A549 (cell line): Measurements from ENCODE around the gene CD2BP2. TPM values are rescaled to one million over a fixed set of nuclear protein-coding genes. Genes with fewer than 3 reads are reported as not detected.
"Not testable (repeated sequence)": the region's sequence is repeated elsewhere in the genome, so short reads cannot be mapped to it uniquely, and the experiment has no call there.

Experiments
- ATAC-seq, 2 experiments: fragments of 200-7000 bp in 1 of 2; fragments of >200 bp in 1 of 2; cut with Nextera tagmentation in 1 of 2; cut with Tn5 transposase in 1 of 2; 3 replicates each; pipeline versions ENCODE4 v1.8.0 to v1.9.1; 2018 to 2020; ENCODE audit warnings: mild to moderate bottlenecking in 1 of 2, moderate library complexity in 1 of 2
- CTCF ChIA-PET: fragments of 300-600 bp; sonication (Branson Sonifier 250); formaldehyde crosslinking; extraction: SDS; loops from one replicate; lab custom pipeline; 2021; ENCODE audit warnings: antibody characterized with exemption, inconsistent platforms; lab: Yijun Ruan, JAX
- POLR2A ChIA-PET: fragments of 350-600 bp; formaldehyde crosslinking; extraction: SDS; loops from one replicate; lab custom pipeline; 2021; ENCODE audit warnings: antibody characterized with exemption, inconsistent platforms; lab: Yijun Ruan, JAX
- DNase-seq, 2 experiments: peaks; one replicate each; pipeline versions ENCODE4 v3.0.0 to v3.0.0-alpha.2; 2011 to 2016; ENCODE audit warnings: low read depth in 1 of 2, low spot score in 1 of 2
- FAIRE-seq: peaks from 2 replicates; lab custom pipeline; 2011; peaks lifted over from hg19 to GRCh38; lab: Jason Lieb, UNC
- H3K27ac ChIP-seq, 2 experiments: fragments of >200 bp; sonication (Bioruptor Twin); formaldehyde crosslinking; 3 replicates each; pipeline ENCODE4 v1.5.1; 2016 to 2017
- H3K4me1 ChIP-seq: fragments of >200 bp; sonication (Bioruptor Twin); formaldehyde crosslinking; 3 replicates; pipeline ENCODE4 v1.6.1; 2016
- H3K4me2 ChIP-seq: fragments of >200 bp; sonication (Bioruptor Twin); formaldehyde crosslinking; 3 replicates; pipeline ENCODE4 v1.6.1; 2016
- H3K4me3 ChIP-seq: fragments of >200 bp; sonication (Bioruptor Twin); formaldehyde crosslinking; 3 replicates; pipeline ENCODE4 v1.5.1; 2016
- H3K9me3 ChIP-seq: fragments of >200 bp; sonication (Bioruptor Twin); formaldehyde crosslinking; 3 replicates; pipeline ENCODE4 v1.6.1; 2016
- HOXB5 ChIP-seq: fragments of 250-450 bp; sonication (Bioruptor Pico); IDR thresholded peaks from 2 replicates; pipeline ENCODE4 v1.5.0; 2020; ENCODE audit warnings: mild to moderate bottlenecking, moderate library complexity
- JUN ChIP-seq, 2 experiments: fragments of >200 bp; sonication (Bioruptor Twin); formaldehyde crosslinking; IDR thresholded peaks; 2 replicates in 1 of 2; 3 replicates in 1 of 2; pipeline ENCODE4 v1.6.1; 2016 to 2017
- PHF8 ChIP-seq: fragments of 200-600 bp; sonication (generic); IDR thresholded peaks from 2 replicates; pipeline ENCODE4 v1.6.1; 2016; ENCODE audit warnings: low read depth, mild to moderate bottlenecking, antibody characterized with exemption, moderate library complexity, borderline replicate concordance
- POLR2A ChIP-seq: IDR thresholded peaks from 2 replicates; pipeline ENCODE4 v1.6.1; 2012; ENCODE audit warnings: mild to moderate bottlenecking, low read length
- WGBS: methylation state at CpG from one replicate; pipeline ENCODE4 v1.1.6; 2017; ENCODE audit errors: missing lambda C conversion rate; 5-methylcytosine and 5-hydroxymethylcytosine counted together
- polyA plus RNA-seq, 4 experiments: library from polyadenylated mRNA; depleted of rRNA in 3 of 4; stranded (reverse); fragments of >200 nt; fragmentation: RNase III in 1 of 4; extraction: RNeasy Plus Mini Kit Qiagen cat#74134 plus additional on column Dnase treatment in 1 of 4; gene quantifications; 2 replicates in 3 of 4; 3 replicates in 1 of 4; pipeline ENCODE4 v1.2.3, GENCODE V29; 2011 to 2017

Gene CD2BP2
- polyA plus RNA-seq, 2 of the 4 experiments (the other 2 are of a cell fraction), result 35.6 to 54.0 TPM

GRCh38 chr16:30335028-30335597 is 20.0 kb downstream of the CD2BP2 start:
- ATAC-seq (peak; percentile 88 to 91), DNase-seq (peak in 1 of 2 experiments; percentile 83)
- peak overlapping the region; percentile 86 for H3K4me2 ChIP-seq
- H3K27ac ChIP-seq, result peak overlapping the region; percentile 85 to 97
- not testable (repeated sequence) for FAIRE-seq, H3K4me1 ChIP-seq, H3K9me3 ChIP-seq
- 1% methylated on average over 44 of the region's 70 CpGs for whole genome bisulfite sequencing
- 0 out of 2 replicates have a peak, but pooled peaks have one; percentile 39 for TF ChIP-seq HOXB5 (CRISPR knock-in tag)
- TF ChIP-seq POLR2A, result peak; percentile 73
- TF ChIP-seq PHF8, result peak; percentile 93
- peak in 1 of 2 experiments; percentile 70; a peak in 2 of 5 replicates for TF ChIP-seq JUN (IDR thresholded peaks at IDR 0.05)
- H3K4me3 ChIP-seq, result peak overlapping the region; percentile 59
- ChIA-PET POLR2A (interaction anchor here (0.6 to 1.2 kb wide), 4 partner anchors 17 to 529 kb away, joined by 3 to 8 read pairs (median 5); partner anchors contain the start of genes MAZ and TBC1D10B), CTCF (interaction anchor here (0.9 to 1.4 kb wide), 2 partner anchors 37 to 75 kb away, joined by 3 to 4 read pairs; no protein-coding TSS in a partner anchor)

- ChIA-PET POLR2A (interaction anchor here (0.6 kb wide), 2 partner anchors 88 to 528 kb away, joined by 4 to 6 read pairs; partner anchors contain the start of gene MAZ), CTCF (interaction anchor here (1.4 kb wide), 1 partner anchor 75 kb away, joined by 3 read pairs; no protein-coding TSS in a partner anchor)
- Histone ChIP-seq H3K4me2 (peak overlapping the region; percentile 70), H3K4me3 (peak overlapping the region; percentile 59), H3K27ac (peak overlapping the region; percentile 85 to 97)
- not testable (repeated sequence) for H3K9me3 ChIP-seq, H3K4me1 ChIP-seq, FAIRE-seq
- peak; percentile 96 to 97 for ATAC-seq
- WGBS, result 1% methylated on average over 7 of the region's 33 CpGs
- DNase-seq, result peak in 1 of 2 experiments; percentile 84
Measured at GRCh38 chr16:30334473-30334989, 20.6 kb downstream of the CD2BP2 start.

GRCh38 chr16:30324220-30324619 is 30.9 kb downstream of the CD2BP2 start:
- POLR2A ChIA-PET, H3K4me1 ChIP-seq, CTCF ChIA-PET, H3K9me3 ChIP-seq, H3K4me3 ChIP-seq, FAIRE-seq, H3K4me2 ChIP-seq, DNase-seq, ATAC-seq, H3K27ac ChIP-seq: not testable (repeated sequence)
- over 99% methylated on average over 6 of the region's 6 CpGs for WGBS

- WGBS, result 86% methylated on average over 2 of the region's 2 CpGs
- H3K27ac ChIP-seq, DNase-seq, ATAC-seq, POLR2A ChIA-PET, H3K4me1 ChIP-seq, H3K9me3 ChIP-seq, H3K4me3 ChIP-seq, H3K4me2 ChIP-seq, CTCF ChIA-PET, FAIRE-seq: not testable (repeated sequence)
Measured at GRCh38 chr16:30318647-30319046, 36.5 kb downstream of the CD2BP2 start.

- CTCF ChIA-PET, DNase-seq, ATAC-seq, FAIRE-seq, H3K4me2 ChIP-seq, H3K27ac ChIP-seq, H3K4me3 ChIP-seq, H3K9me3 ChIP-seq, POLR2A ChIA-PET, H3K4me1 ChIP-seq: not testable (repeated sequence)
- WGBS, result 100% methylated on average over 2 of the region's 4 CpGs
Measured at GRCh38 chr16:30310937-30311336, 44.2 kb downstream of the CD2BP2 start.

GRCh38 chr16:30309255-30309654 is 45.9 kb downstream of the CD2BP2 start:
- H3K4me1 ChIP-seq, POLR2A ChIA-PET, FAIRE-seq, CTCF ChIA-PET, ATAC-seq, H3K4me3 ChIP-seq, H3K27ac ChIP-seq, H3K9me3 ChIP-seq, H3K4me2 ChIP-seq, DNase-seq: not testable (repeated sequence)
- WGBS, result 93% methylated on average over 5 of the region's 5 CpGs

Other genes starting within 250 kb of the CD2BP2 start
- 0.58 and 1.1 TPM in 2 replicates for gene GDPD3, start 241.8 kb downstream of the CD2BP2 start, polyA plus RNA-seq (2011; rRNA removed)
- 1.3 to 2.4 TPM (median 1.8 TPM) in 3 replicates for gene GDPD3, start 241.8 kb downstream of the CD2BP2 start, polyA plus RNA-seq (2017; fragmentation: RNase III; extraction: RNeasy Plus Mini Kit Qiagen cat#74134 plus additional on column Dnase treatment)
- 26.1 and 27.2 TPM in 2 replicates for gene MAPK3, start 232.1 kb downstream of the CD2BP2 start, polyA plus RNA-seq (2011; rRNA removed)
- 34.7 to 46.0 TPM (median 45.0 TPM) in 3 replicates for gene MAPK3, start 232.1 kb downstream of the CD2BP2 start, polyA plus RNA-seq (2017; fragmentation: RNase III; extraction: RNeasy Plus Mini Kit Qiagen cat#74134 plus additional on column Dnase treatment)
- 0.82 and 0.83 TPM in 2 replicates for gene CORO1A, start 171.7 kb downstream of the CD2BP2 start, polyA plus RNA-seq (2011; rRNA removed)
- 4.1 to 5.9 TPM (median 5.3 TPM) in 3 replicates for gene CORO1A, start 171.7 kb downstream of the CD2BP2 start, polyA plus RNA-seq (2017; fragmentation: RNase III; extraction: RNeasy Plus Mini Kit Qiagen cat#74134 plus additional on column Dnase treatment)
- gene BOLA2B, start 161.6 kb downstream of the CD2BP2 start, polyA plus RNA-seq (2011; rRNA removed), result 43.9 and 53.8 TPM in 2 replicates
- gene BOLA2B, start 161.6 kb downstream of the CD2BP2 start, polyA plus RNA-seq (2017; fragmentation: RNase III; extraction: RNeasy Plus Mini Kit Qiagen cat#74134 plus additional on column Dnase treatment), result 236 to 258 TPM (median 244 TPM) in 3 replicates
- gene SLX1A, start 161.4 kb downstream of the CD2BP2 start, polyA plus RNA-seq (2011; rRNA removed), result 3.5 and 17.5 TPM in 2 replicates
- gene SLX1A, start 161.4 kb downstream of the CD2BP2 start, polyA plus RNA-seq (2017; fragmentation: RNase III; extraction: RNeasy Plus Mini Kit Qiagen cat#74134 plus additional on column Dnase treatment), result 28.0 to 32.2 TPM (median 28.4 TPM) in 3 replicates
- gene SULT1A3, start 156.1 kb downstream of the CD2BP2 start, polyA plus RNA-seq (2011; rRNA removed), result 8.0 and 11.5 TPM in 2 replicates
- gene SULT1A3, start 156.1 kb downstream of the CD2BP2 start, polyA plus RNA-seq (2017; fragmentation: RNase III; extraction: RNeasy Plus Mini Kit Qiagen cat#74134 plus additional on column Dnase treatment), result 7.9 to 8.8 TPM (median 8.3 TPM) in 3 replicates
- gene NPIPB13, start 106.8 kb downstream of the CD2BP2 start, polyA plus RNA-seq (2011; rRNA removed), result 0.98 and 1.7 TPM in 2 replicates
- 1.00 to 1.5 TPM (median 1.1 TPM) in 3 replicates for gene NPIPB13, start 106.8 kb downstream of the CD2BP2 start, polyA plus RNA-seq (2017; fragmentation: RNase III; extraction: RNeasy Plus Mini Kit Qiagen cat#74134 plus additional on column Dnase treatment)
- gene TBC1D10B, start 15.2 kb upstream of the CD2BP2 start, polyA plus RNA-seq (2011; rRNA removed), result 10.9 and 12.6 TPM in 2 replicates
- gene TBC1D10B, start 15.2 kb upstream of the CD2BP2 start, polyA plus RNA-seq (2017; fragmentation: RNase III; extraction: RNeasy Plus Mini Kit Qiagen cat#74134 plus additional on column Dnase treatment), result 21.5 to 24.0 TPM (median 23.2 TPM) in 3 replicates
- gene MYL11, start 19.5 kb upstream of the CD2BP2 start, polyA plus RNA-seq (2011; rRNA removed), result not detected in 2 replicates
- 0.46 to 0.70 TPM (median 0.55 TPM) in 3 replicates for gene MYL11, start 19.5 kb upstream of the CD2BP2 start, polyA plus RNA-seq (2017; fragmentation: RNase III; extraction: RNeasy Plus Mini Kit Qiagen cat#74134 plus additional on column Dnase treatment)
- 0.13 and 0.17 TPM in 2 replicates for gene SEPTIN1, start 27.3 kb upstream of the CD2BP2 start, polyA plus RNA-seq (2011; rRNA removed)
- gene SEPTIN1, start 27.3 kb upstream of the CD2BP2 start, polyA plus RNA-seq (2017; fragmentation: RNase III; extraction: RNeasy Plus Mini Kit Qiagen cat#74134 plus additional on column Dnase treatment), result 0.58 to 0.73 TPM (median 0.65 TPM) in 3 replicates
- gene ZNF48, start 40.1 kb upstream of the CD2BP2 start, polyA plus RNA-seq (2011; rRNA removed), result 7.0 and 9.3 TPM in 2 replicates
- gene ZNF48, start 40.1 kb upstream of the CD2BP2 start, polyA plus RNA-seq (2017; fragmentation: RNase III; extraction: RNeasy Plus Mini Kit Qiagen cat#74134 plus additional on column Dnase treatment), result 9.1 to 10.4 TPM (median 9.7 TPM) in 3 replicates
- gene ZNF771, start 52.3 kb upstream of the CD2BP2 start, polyA plus RNA-seq (2011; rRNA removed), result 5.0 and 5.7 TPM in 2 replicates
- gene ZNF771, start 52.3 kb upstream of the CD2BP2 start, polyA plus RNA-seq (2017; fragmentation: RNase III; extraction: RNeasy Plus Mini Kit Qiagen cat#74134 plus additional on column Dnase treatment), result 6.8 to 7.9 TPM (median 7.2 TPM) in 3 replicates
- 105 and 122 TPM in 2 replicates for gene DCTPP1, start 74.7 kb upstream of the CD2BP2 start, polyA plus RNA-seq (2011; rRNA removed)
- 114 to 121 TPM (median 120 TPM) in 3 replicates for gene DCTPP1, start 74.7 kb upstream of the CD2BP2 start, polyA plus RNA-seq (2017; fragmentation: RNase III; extraction: RNeasy Plus Mini Kit Qiagen cat#74134 plus additional on column Dnase treatment)
- gene SEPHS2, start 90.6 kb upstream of the CD2BP2 start, polyA plus RNA-seq (2011; rRNA removed), result 61.5 and 72.6 TPM in 2 replicates
- gene SEPHS2, start 90.6 kb upstream of the CD2BP2 start, polyA plus RNA-seq (2017; fragmentation: RNase III; extraction: RNeasy Plus Mini Kit Qiagen cat#74134 plus additional on column Dnase treatment), result 42.8 to 48.9 TPM (median 47.8 TPM) in 3 replicates
- 0.40 and 0.94 TPM in 2 replicates for gene ITGAL, start 117.4 kb upstream of the CD2BP2 start, polyA plus RNA-seq (2011; rRNA removed)
- gene ITGAL, start 117.4 kb upstream of the CD2BP2 start, polyA plus RNA-seq (2017; fragmentation: RNase III; extraction: RNeasy Plus Mini Kit Qiagen cat#74134 plus additional on column Dnase treatment), result 0.08 to 0.51 TPM (median 0.17 TPM) in 3 replicates
- 17.0 and 21.3 TPM in 2 replicates for gene ZNF768, start 171.3 kb upstream of the CD2BP2 start, polyA plus RNA-seq (2011; rRNA removed)
- gene ZNF768, start 171.3 kb upstream of the CD2BP2 start, polyA plus RNA-seq (2017; fragmentation: RNase III; extraction: RNeasy Plus Mini Kit Qiagen cat#74134 plus additional on column Dnase treatment), result 27.3 to 33.6 TPM (median 31.3 TPM) in 3 replicates
- gene ZNF747, start 179.6 kb upstream of the CD2BP2 start, polyA plus RNA-seq (2011; rRNA removed), result 4.8 and 5.2 TPM in 2 replicates
- gene ZNF747, start 179.6 kb upstream of the CD2BP2 start, polyA plus RNA-seq (2017; fragmentation: RNase III; extraction: RNeasy Plus Mini Kit Qiagen cat#74134 plus additional on column Dnase treatment), result 3.6 to 5.0 TPM (median 4.6 TPM) in 3 replicates
- 2.9 and 3.0 TPM in 2 replicates for gene ZNF764, start 203.1 kb upstream of the CD2BP2 start, polyA plus RNA-seq (2011; rRNA removed)
- 3.5 to 4.0 TPM (median 4.0 TPM) in 3 replicates for gene ZNF764, start 203.1 kb upstream of the CD2BP2 start, polyA plus RNA-seq (2017; fragmentation: RNase III; extraction: RNeasy Plus Mini Kit Qiagen cat#74134 plus additional on column Dnase treatment)
- 4.8 and 6.7 TPM in 2 replicates for gene ZNF688, start 216.4 kb upstream of the CD2BP2 start, polyA plus RNA-seq (2011; rRNA removed)
- 4.6 to 5.4 TPM (median 4.8 TPM) in 3 replicates for gene ZNF688, start 216.4 kb upstream of the CD2BP2 start, polyA plus RNA-seq (2017; fragmentation: RNase III; extraction: RNeasy Plus Mini Kit Qiagen cat#74134 plus additional on column Dnase treatment)
- gene ZNF785, start 230.4 kb upstream of the CD2BP2 start, polyA plus RNA-seq (2011; rRNA removed), result not detected in 2 replicates
- gene ZNF785, start 230.4 kb upstream of the CD2BP2 start, polyA plus RNA-seq (2017; fragmentation: RNase III; extraction: RNeasy Plus Mini Kit Qiagen cat#74134 plus additional on column Dnase treatment), result not detected in 3 replicates